Psoas muscle (tissue), 8 donors: ENCODE results near the gene DPY19L3. TPM values are rescaled to one million over a fixed set of nuclear protein-coding genes. Genes with fewer than 3 reads are reported as not detected.

ENCODE experiments used
- ATAC-seq, 4 donors: fragments of 200-7000 bp; cut with Tn5 transposase; one replicate each; pipeline ENCODE4 v1.9.1; 2020; ENCODE audit warnings: moderate library complexity in 3 of 4, mild to moderate bottlenecking in 2 of 4
- DNase-seq, 2 donors: peaks; one replicate each; pipeline ENCODE4 v3.0.0-alpha.2; 2020
- H3K27ac ChIP-seq: fragments of 200-600 bp; one replicate; pipeline ENCODE4 v1.8.0; 2022
- H3K27me3 ChIP-seq, 3 donors: fragments of 200-600 bp in 1 of 3; one replicate each; pipeline versions ENCODE4 v1.6.1 to v1.8.0; 2013 to 2022; ENCODE audit warnings: low read length in 2 of 3, mild to moderate bottlenecking in 2 of 3, moderate library complexity in 1 of 3; ENCODE audit not compliant: insufficient read depth in 3 of 3
- H3K36me3 ChIP-seq, 2 donors: fragments of 200-600 bp in 1 of 2; one replicate each; pipeline versions ENCODE4 v1.6.1 to v1.8.0; 2013 to 2022; ENCODE audit warnings: low read depth in 1 of 2, mild to moderate bottlenecking in 1 of 2, moderate library complexity in 1 of 2; ENCODE audit not compliant: insufficient read depth in 1 of 2
- H3K4me1 ChIP-seq: fragments of 200-600 bp; one replicate; pipeline ENCODE4 v1.8.0; 2022
- H3K4me3 ChIP-seq: fragments of 200-600 bp; one replicate; pipeline ENCODE4 v1.8.0; 2022; ENCODE audit warnings: mild to moderate bottlenecking
- H3K9me3 ChIP-seq: fragments of 200-600 bp; one replicate; pipeline ENCODE4 v1.8.0; 2022
- WGBS, 3 donors: extraction: QIAGEN DNeasy Blood & Tissue Kit; methylation state at CpG; one replicate each; pipeline versions ENCODE4 v1.1.6 to v1.1.7; 2013; 5-methylcytosine and 5-hydroxymethylcytosine counted together
- intact Hi-C, 2 donors: fragments of 100-400 bp; cut with DNase I; formaldehyde crosslinking; loops; one replicate each; pipeline versions ENCODE4 v1.11.0 to v1.14.2; 2022
- polyA plus RNA-seq, 3 donors: library from polyadenylated mRNA; stranded (reverse); fragments of 200-250 nt; gene quantifications; one replicate each; pipeline ENCODE4 v1.2.3, GENCODE V29; 2013
- total RNA-seq, 4 donors: library from RNA; stranded (reverse); fragmentation: NEBNext Ultra II Directional in 2 of 4; extraction: Animal tissue kit (Norgen Biotek cat#: 25700) in 2 of 4; gene quantifications; one replicate each; pipeline versions ENCODE4 v1.2.1 to v1.2.4, GENCODE V29; 2021 to 2023
- TF ChIP-seq, protein P1 (sequence below): fragments of 200-600 bp; IDR thresholded peaks from one replicate; pipeline ENCODE4 v1.8.0; 2022; ENCODE audit warnings: antibody characterized with exemption
- donor health status: healthy with polysubstance abuse.
- donor health status: DM: no; HTN: no; CAD: no; lungs with moderate emphysema.
- donor health status: Bipolar disorder and iron deficiency.
- donor health status: healthy.
- donor health status: DM: yes; HTN: yes; CAD: no.
- donor health status: DM: no; HTN: no; CAD: no.
- donor health status: DM: no; HTN: no; CAD: no.
- donor health status: DM: yes; HTN: yes; CAD: no.

The DPY19L3 gene
- total and polyA plus RNA-seq, 7 donors: 1.6 to 4.8 (median 3.7) TPM

- no peak overlapping the region for H3K27ac ChIP-seq
- H3K36me3 ChIP-seq: no peaks in the 10 kb centered on the region
- 53 to 58% (median 55%) methylated on average over 2 of the region's 2 CpGs for WGBS, 3 donors
- no peak overlapping the region for H3K4me3 ChIP-seq
- DNase-seq: no peak
- intact Hi-C loops: no loop called here
- TF ChIP-seq, protein P1, sequence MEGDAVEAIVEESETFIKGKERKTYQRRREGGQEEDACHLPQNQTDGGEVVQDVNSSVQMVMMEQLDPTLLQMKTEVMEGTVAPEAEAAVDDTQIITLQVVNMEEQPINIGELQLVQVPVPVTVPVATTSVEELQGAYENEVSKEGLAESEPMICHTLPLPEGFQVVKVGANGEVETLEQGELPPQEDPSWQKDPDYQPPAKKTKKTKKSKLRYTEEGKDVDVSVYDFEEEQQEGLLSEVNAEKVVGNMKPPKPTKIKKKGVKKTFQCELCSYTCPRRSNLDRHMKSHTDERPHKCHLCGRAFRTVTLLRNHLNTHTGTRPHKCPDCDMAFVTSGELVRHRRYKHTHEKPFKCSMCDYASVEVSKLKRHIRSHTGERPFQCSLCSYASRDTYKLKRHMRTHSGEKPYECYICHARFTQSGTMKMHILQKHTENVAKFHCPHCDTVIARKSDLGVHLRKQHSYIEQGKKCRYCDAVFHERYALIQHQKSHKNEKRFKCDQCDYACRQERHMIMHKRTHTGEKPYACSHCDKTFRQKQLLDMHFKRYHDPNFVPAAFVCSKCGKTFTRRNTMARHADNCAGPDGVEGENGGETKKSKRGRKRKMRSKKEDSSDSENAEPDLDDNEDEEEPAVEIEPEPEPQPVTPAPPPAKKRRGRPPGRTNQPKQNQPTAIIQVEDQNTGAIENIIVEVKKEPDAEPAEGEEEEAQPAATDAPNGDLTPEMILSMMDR: no peak
- peaks cover 12% of the 10 kb centered on the region for H3K9me3 ChIP-seq
- H3K27me3 ChIP-seq: no peaks in the 10 kb centered on the region
- no peak for ATAC-seq
- no peaks in the 10 kb centered on the region for H3K4me1 ChIP-seq
Observed at GRCh38 chr19:32530773-32531172, 125.2 kb downstream of the DPY19L3 start.

GRCh38 chr19:32532233-32532632, 126.7 kb downstream of the DPY19L3 start:
- H3K4me3 ChIP-seq: no peak overlapping the region
- TF ChIP-seq, protein P1: no peak
- 92 to 97% (median 95%) methylated on average over 3 of the region's 3 CpGs for WGBS, 3 donors
- intact Hi-C loops: no loop called here
- H3K36me3 ChIP-seq: no peaks in the 10 kb centered on the region
- H3K4me1 ChIP-seq: no peaks in the 10 kb centered on the region
- DNase-seq (no peak), ATAC-seq (no peak)
- H3K27ac ChIP-seq: no peak overlapping the region
- peaks cover 12% of the 10 kb centered on the region for H3K9me3 ChIP-seq
- no peaks in the 10 kb centered on the region for H3K27me3 ChIP-seq

Other genes starting within 250 kb of the DPY19L3 start
- 10 to 100 TPM; 23.2 to 25.0 (median 23.8) TPM for gene ZNF507, start 60.2 kb upstream of the DPY19L3 start, total RNA-seq
- gene ZNF507, start 60.2 kb upstream of the DPY19L3 start, polyA plus RNA-seq: 10 to 100 TPM in 1 of 3 donors, 1 to 10 TPM in 2; 4.7 to 13.6 (median 5.3) TPM
- 100 to 1,000 TPM in 2 of 4 donors, 10 to 100 TPM in 2; 86.5 to 173 (median 100) TPM for gene PDCD5, start 175.4 kb downstream of the DPY19L3 start, total RNA-seq
- 100 to 1,000 TPM; 112 to 186 (median 171) TPM for gene PDCD5, start 175.4 kb downstream of the DPY19L3 start, polyA plus RNA-seq